Rectal smooth muscle tissue (tissue), 1 donor: ENCODE data around the gene OXSM.
A peak's percentile ranks its signal among the peaks of the same experiment; 100 is the strongest.

Experiments
- H3K27ac ChIP-seq: one replicate; pipeline ENCODE4 v1.7.0; 2013; ENCODE audit warnings: low read depth, low read length, inconsistent platforms
- H3K27me3 ChIP-seq: one replicate; pipeline ENCODE4 v1.7.0; 2013; ENCODE audit warnings: low read length; ENCODE audit not compliant: control insufficient read depth, insufficient read depth
- H3K36me3 ChIP-seq: one replicate; pipeline ENCODE4 v1.7.0; 2013; ENCODE audit warnings: low read length; ENCODE audit not compliant: control insufficient read depth, insufficient read depth
- H3K4me1 ChIP-seq: one replicate; pipeline ENCODE4 v1.7.0; 2013; ENCODE audit warnings: low read length; ENCODE audit not compliant: control insufficient read depth, insufficient read depth
- H3K4me3 ChIP-seq: one replicate; pipeline ENCODE4 v1.7.0; 2013; ENCODE audit warnings: low read length
- H3K9ac ChIP-seq: one replicate; pipeline ENCODE4 v1.7.0; 2013; ENCODE audit warnings: low read length

Gene OXSM

DNA sequence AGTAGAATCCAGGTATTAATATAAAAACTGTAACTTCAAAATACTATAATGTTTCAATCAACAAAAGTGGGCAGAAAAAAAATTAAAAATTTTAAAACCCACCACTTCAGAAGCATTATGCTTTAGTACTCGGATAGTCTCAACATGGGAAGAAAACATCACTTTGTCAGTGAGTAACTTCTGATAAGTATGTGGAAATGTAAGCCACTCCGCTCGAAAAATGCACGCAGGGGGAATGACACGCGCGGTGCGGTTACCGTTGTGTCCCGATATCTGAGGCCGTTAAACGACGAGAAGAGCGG is 7.3 kb upstream of the OXSM start:
- Histone ChIP-seq H3K36me3 (no peaks in the 10 kb centered on the region), H3K9ac (no peak overlapping the region), H3K27me3 (no peaks in the 10 kb centered on the region), H3K4me1 (peaks cover 8% of the 10 kb centered on the region), H3K27ac (peak overlapping the region; percentile 80), H3K4me3 (peak overlapping the region; percentile 90)

DNA sequence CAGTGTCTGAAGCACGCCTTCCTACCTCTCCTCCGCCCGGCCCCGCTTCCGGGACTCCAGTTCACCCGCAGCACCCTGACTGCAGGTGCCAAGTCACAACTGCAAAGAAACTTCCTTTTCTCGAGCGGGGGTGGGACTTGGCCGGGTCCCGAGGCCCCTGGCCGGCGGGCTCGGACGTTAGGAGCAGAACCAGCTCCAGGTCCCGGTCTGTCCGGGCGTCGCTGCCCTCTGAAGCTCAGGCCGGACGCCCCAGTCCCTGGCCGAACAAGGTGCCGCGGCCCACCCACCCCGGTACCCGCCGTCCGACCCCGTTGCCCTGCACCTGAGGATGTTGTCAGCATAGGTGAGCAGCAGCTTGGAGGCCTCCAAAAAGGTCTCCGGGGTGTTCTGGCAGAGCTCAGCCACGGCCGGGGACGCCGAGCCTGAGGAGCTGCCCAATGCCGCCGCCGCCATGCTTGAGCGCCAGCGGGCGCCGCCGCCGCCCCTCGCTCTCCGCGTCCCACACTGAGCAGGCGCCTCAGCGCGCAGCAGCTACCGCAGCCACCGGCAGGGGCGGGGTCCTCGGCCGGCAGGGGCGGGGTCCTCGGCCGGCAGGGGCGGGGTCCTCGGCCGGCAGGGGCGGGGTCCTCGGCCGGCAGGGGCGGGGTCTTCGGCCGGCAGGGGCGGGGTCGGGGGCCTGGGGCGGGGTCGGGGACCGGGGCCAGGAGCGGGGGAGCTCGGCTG is 6.8 kb upstream of the OXSM start, which contains the start of gene NGLY1:
Gene NGLY1 (minus strand): TSS at position 506 of the 723 bp plus-strand sequence. CDS start 53 bp downstream, at position 453.
- Histone ChIP-seq H3K4me3 (peak within 1 kb of the TSS; percentile 92), H3K9ac (peak within 1 kb of the TSS; percentile 68), H3K27me3 (no peaks in the 10 kb centered on the region), H3K36me3 (no peaks in the 10 kb centered on the region), H3K4me1 (peaks cover 8% of the 10 kb centered on the region), H3K27ac (peak within 1 kb of the TSS; percentile 85)

- Histone ChIP-seq H3K4me3 (peak overlapping the region; percentile 92), H3K36me3 (no peaks in the 10 kb centered on the region), H3K27ac (peak overlapping the region; percentile 85), H3K4me1 (peaks cover 11% of the 10 kb centered on the region), H3K27me3 (no peaks in the 10 kb centered on the region), H3K9ac (peak overlapping the region; percentile 40)
Observed at GRCh38 chr3:25783661-25784512, 6.0 kb upstream of the OXSM start.

GRCh38 chr3:25784971-25785370 is 4.9 kb upstream of the OXSM start:
- Histone ChIP-seq H3K4me1 (peaks cover 11% of the 10 kb centered on the region), H3K9ac (no peak overlapping the region), H3K4me3 (no peak overlapping the region), H3K36me3 (no peaks in the 10 kb centered on the region), H3K27me3 (no peaks in the 10 kb centered on the region), H3K27ac (no peak overlapping the region)

DNA sequence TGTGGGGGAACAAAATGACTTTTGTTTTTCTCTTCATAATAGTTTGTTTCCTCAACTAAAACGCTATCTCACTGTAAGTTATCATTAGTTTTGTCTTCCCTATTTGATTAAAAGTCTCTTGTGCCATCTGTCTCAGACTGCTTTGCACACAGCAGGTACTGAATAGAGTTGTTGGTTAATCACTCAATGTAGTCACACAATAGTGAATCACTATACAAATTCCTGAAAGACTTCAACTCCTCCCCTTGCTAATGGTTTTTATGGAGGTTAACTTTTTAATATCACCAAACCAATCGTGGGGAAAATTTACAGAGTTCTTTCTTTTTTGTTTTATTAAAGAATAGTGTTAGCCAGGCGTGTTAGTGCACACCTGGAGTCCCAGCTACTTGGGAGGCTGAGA is 4.1 kb upstream of the OXSM start:
- Histone ChIP-seq H3K4me3 (no peak overlapping the region), H3K36me3 (no peaks in the 10 kb centered on the region), H3K27ac (no peak overlapping the region), H3K9ac (no peak overlapping the region), H3K4me1 (peaks cover 11% of the 10 kb centered on the region), H3K27me3 (no peaks in the 10 kb centered on the region)

GRCh38 chr3:25787689-25788088 is 2.2 kb upstream of the OXSM start:
- Histone ChIP-seq H3K36me3 (no peaks in the 10 kb centered on the region), H3K9ac (no peak overlapping the region), H3K4me1 (peaks cover 3% of the 10 kb centered on the region), H3K27ac (no peak overlapping the region), H3K4me3 (no peak overlapping the region), H3K27me3 (no peaks in the 10 kb centered on the region)

- Histone ChIP-seq H3K27ac (no peak overlapping the region), H3K27me3 (no peaks in the 10 kb centered on the region), H3K36me3 (no peaks in the 10 kb centered on the region), H3K9ac (no peak overlapping the region), H3K4me1 (peaks cover 3% of the 10 kb centered on the region), H3K4me3 (peak overlapping the region; percentile 93)
Observed at GRCh38 chr3:25789209-25789595, 688 bp upstream of the OXSM start.

DNA sequence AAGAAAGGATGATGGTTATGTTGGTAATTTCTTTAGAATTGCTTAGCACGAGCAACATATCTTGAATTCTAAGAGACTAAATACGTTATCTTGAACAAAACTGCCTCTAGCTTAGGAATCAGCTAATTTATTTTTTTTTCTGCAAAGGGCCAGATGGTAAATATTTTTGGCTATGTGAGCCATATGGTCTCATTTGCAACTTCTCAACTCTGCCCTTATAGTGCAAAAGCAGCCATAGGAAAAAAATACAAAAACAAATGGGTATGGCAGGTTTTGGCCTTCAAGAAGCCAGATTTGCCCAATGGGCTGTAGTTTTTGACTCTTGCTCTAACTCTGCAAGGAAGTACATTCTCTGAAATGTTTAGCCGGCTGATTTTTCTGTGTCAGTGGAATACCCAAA is 11.9 kb downstream of the OXSM start:
- Histone ChIP-seq H3K9ac (no peak overlapping the region), H3K27ac (no peak overlapping the region), H3K36me3 (no peaks in the 10 kb centered on the region), H3K4me3 (no peak overlapping the region), H3K27me3 (no peaks in the 10 kb centered on the region), H3K4me1 (no peaks in the 10 kb centered on the region)

- no peak overlapping the region for H3K4me3 ChIP-seq
- H3K36me3 ChIP-seq = no peaks in the 10 kb centered on the region
- H3K4me1 ChIP-seq = no peaks in the 10 kb centered on the region
- no peak overlapping the region for H3K27ac ChIP-seq
- no peaks in the 10 kb centered on the region for H3K27me3 ChIP-seq
- no peak overlapping the region for H3K9ac ChIP-seq
Observed at GRCh38 chr3:25803833-25804232, 13.9 kb downstream of the OXSM start.

GRCh38 chr3:25804676-25805075 is 14.8 kb downstream of the OXSM start:
- Histone ChIP-seq H3K9ac (no peak overlapping the region), H3K27me3 (no peaks in the 10 kb centered on the region), H3K27ac (no peak overlapping the region), H3K4me1 (no peaks in the 10 kb centered on the region), H3K4me3 (no peak overlapping the region), H3K36me3 (no peaks in the 10 kb centered on the region)

DNA sequence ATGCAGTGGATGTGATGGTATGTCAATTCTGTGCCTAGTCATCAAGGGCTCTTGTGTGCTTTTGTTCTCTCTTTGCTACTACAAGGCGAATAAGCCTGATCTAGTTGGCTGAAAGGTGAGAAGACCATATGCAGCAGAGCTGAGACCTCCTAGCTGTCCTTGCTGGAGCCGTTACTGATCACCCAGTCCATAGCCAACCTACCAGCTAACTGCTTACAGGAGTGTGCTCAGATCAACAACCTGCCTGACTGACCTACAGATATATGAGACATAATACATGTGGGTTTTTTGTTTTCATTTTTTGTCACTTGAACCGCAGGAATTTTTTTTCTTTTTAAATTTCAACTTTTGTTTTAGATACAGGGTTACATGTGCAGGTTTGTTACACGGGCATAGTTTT is 22.8 kb downstream of the OXSM start:
- no peak overlapping the region for H3K27ac ChIP-seq
- no peak overlapping the region for H3K9ac ChIP-seq
- H3K36me3 ChIP-seq = no peaks in the 10 kb centered on the region
- no peaks in the 10 kb centered on the region for H3K4me1 ChIP-seq
- H3K4me3 ChIP-seq = no peak overlapping the region
- H3K27me3 ChIP-seq = no peaks in the 10 kb centered on the region

DNA sequence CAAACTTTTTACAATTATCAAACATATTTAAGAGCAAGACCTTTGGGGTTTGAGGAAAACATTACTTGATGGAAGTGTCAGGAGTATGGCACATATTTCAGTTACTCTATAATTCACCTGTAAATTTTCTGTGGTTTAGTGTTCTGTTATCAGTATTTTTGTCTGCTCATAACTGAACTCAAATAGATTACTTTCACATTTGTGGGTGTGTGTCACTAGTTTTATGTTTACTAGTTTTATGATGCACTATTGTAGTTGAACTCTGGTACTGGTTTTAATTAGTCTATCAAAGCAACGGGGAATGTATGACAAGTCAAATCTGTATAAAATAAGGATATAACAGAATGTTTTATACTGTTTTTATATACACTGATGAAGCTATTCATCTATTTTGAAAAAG is 27.2 kb downstream of the OXSM start:
- Histone ChIP-seq H3K9ac (no peak overlapping the region), H3K4me3 (no peak overlapping the region), H3K4me1 (no peaks in the 10 kb centered on the region), H3K36me3 (no peaks in the 10 kb centered on the region), H3K27me3 (no peaks in the 10 kb centered on the region), H3K27ac (no peak overlapping the region)

- H3K27me3 ChIP-seq = no peaks in the 10 kb centered on the region
- H3K9ac ChIP-seq = no peak overlapping the region
- no peaks in the 10 kb centered on the region for H3K4me1 ChIP-seq
- no peak overlapping the region for H3K27ac ChIP-seq
- no peaks in the 10 kb centered on the region for H3K36me3 ChIP-seq
- H3K4me3 ChIP-seq = no peak overlapping the region
Observed at GRCh38 chr3:25817638-25818037, 27.7 kb downstream of the OXSM start.
